ENCODE measurements around the gene DDX31.

DDX31 gene

GRCh38 chr9:132592451-132592850, 77.3 kb downstream of the DDX31 start:
- DNase-seq = no peak

DNA sequence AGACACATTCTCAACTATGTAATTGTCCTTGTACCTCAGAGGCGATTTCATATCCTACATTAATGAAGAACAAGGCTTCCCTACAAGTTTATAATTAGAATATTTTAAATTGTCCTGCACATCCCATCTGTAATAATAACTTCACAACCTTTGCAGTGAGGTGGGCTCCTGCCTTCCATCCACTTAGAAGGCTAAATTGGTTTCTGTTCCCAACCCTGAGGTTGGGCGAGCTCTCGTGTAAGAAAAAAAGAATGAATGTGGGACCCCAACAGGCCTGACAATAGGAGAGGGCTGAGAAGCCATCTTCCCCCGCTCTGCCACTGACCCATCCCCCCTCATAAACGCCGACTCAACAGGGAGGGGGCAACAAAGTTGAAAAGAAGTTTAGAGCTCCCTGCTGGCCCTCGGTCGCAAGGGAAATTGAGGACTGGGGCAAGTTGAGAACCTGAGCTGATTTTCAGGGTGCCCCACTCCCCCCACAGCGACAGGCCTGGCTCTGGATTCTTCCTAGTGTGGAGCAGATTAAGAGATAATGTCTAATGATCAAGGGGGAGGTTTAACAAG, 78.0 kb downstream of the DDX31 start:
- no peak for DNase-seq

DNA sequence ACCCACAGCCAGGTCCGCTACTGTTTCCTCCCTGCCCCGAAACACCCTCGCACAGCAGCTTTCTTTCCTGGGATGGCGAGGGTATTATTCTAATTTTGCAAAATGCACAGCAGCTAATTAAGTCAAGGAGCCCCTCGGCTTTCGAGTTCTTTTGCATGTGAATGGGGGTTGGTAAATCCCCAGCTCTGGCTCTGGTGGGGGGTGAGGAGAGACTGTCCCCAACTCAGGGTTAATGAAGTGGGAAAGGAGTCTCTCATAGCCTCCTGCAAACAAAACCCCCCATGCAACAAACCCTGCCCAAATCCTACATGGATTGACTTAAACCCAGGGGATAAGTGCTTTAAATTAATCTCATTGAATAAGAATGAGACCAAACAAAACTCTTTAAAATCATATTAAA, 78.5 kb downstream of the DDX31 start:
- no peak for DNase-seq

- DNase-seq = no peak
Observed at GRCh38 chr9:132590318-132591182, 79.2 kb downstream of the DDX31 start.

- no peak for DNase-seq
Observed at GRCh38 chr9:132590037-132590317, 79.8 kb downstream of the DDX31 start.

DNA sequence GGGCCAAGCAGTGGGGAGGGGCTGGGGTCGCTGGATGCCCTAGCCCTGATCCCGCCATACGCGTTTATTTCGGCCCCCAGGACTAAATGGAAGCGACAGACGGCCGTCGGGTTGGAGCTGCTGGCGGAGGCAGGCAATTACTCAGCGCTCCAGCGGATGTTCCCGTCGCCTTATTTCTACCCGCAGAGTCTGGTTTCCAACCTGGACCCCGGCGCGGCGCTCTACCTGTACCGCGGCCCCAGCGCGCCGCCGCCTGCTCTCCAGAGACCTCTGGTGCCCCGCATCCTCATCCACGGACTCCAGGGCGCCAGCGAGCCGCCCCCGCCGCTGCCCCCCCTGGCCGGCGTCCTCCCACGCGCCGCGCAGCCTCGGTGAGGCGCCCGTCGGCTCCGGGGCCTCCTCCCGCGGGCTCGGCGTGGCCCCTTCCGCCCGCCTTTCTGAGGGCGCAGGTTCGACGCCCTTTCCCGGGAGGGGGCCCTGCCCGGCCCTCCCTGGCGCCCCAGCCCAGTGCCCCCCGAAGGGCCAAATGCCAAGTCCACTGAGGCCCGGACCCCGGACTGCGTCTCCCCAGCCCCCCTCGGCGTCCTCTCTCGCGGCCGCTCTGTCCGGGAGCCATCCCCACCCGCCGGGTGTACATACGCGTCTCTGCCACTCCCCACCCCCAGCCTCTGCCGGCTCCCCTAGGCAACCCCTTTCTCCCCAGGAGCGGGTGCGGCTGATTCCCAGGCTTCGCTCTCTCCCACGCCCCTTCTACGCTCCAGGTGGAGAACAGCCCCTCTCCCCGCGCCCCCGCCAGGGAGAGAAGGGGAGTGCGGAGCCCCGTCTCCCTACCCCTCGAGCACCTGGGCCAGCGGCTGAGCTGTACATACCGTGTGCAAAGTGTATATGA, 80.4 kb downstream of the DDX31 start:
- no peak for DNase-seq

GRCh38 chr9:132588501-132589147, 81.2 kb downstream of the DDX31 start:
- no peak for DNase-seq

DNA sequence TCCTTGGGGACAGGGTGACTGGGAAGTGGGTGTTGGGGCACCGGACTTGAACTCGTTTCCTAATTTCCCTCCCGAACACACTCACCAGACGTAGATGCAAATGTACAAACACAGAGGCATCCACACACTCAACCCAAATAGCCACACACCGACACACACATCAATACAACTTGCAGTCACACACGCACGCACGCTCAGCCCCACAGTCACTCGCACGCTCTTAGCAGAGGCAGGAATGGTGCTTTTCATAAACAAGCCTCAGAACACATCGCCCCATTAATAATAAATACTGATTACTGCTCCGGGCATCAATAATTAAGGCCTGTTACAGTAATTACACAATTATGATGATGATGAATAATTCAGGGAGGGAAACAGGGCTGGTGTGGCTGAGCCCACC, 81.7 kb downstream of the DDX31 start:
- DNase-seq = no peak

GRCh38 chr9:132587592-132587955, 82.2 kb downstream of the DDX31 start:
- DNase-seq = no peak

- no peak for DNase-seq
Observed at GRCh38 chr9:132586830-132587591, 82.8 kb downstream of the DDX31 start.

- no peak for DNase-seq
Observed at GRCh38 chr9:132585954-132586829, 83.6 kb downstream of the DDX31 start.

GRCh38 chr9:132584601-132585560, 84.9 kb downstream of the DDX31 start:
- DNase-seq = no peak

- DNase-seq = no peak
Observed at GRCh38 chr9:132583584-132584304, 86.0 kb downstream of the DDX31 start.

DNA sequence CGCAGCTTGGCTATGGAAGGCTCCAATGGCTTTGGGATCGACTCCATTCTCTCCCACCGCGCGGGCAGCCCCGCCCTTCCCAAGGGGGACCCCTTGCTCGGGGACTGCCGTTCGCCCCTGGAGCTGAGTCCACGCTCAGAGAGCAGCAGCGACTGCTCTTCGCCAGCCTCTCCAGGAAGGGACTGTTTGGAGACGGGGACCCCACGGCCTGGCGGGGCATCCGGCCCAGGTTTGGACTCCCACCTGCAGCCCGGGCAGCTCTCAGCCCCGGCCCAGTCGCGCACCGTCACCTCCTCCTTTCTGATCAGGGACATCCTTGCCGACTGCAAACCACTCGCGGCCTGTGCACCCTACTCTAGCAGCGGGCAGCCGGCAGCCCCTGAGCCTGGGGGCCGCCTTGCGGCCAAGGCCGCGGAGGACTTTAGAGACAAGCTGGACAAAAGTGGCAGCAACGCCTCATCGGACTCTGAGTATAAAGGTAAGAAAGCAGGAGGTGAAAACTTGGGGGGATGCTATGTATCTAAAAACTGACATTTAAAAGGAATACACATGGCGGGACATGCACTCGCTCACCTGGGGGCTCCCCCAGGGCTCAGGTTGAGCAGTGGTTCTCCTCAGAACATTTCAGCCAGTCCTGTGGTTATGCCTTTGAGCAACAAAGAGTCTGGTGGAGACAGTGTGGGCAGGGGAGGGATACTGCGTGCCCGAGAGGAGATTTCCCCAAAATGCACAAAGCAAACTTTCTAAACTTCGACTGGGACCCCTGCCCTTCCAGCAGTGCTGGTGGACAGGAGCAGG, 86.8 kb downstream of the DDX31 start:
- no peak for DNase-seq

DNA sequence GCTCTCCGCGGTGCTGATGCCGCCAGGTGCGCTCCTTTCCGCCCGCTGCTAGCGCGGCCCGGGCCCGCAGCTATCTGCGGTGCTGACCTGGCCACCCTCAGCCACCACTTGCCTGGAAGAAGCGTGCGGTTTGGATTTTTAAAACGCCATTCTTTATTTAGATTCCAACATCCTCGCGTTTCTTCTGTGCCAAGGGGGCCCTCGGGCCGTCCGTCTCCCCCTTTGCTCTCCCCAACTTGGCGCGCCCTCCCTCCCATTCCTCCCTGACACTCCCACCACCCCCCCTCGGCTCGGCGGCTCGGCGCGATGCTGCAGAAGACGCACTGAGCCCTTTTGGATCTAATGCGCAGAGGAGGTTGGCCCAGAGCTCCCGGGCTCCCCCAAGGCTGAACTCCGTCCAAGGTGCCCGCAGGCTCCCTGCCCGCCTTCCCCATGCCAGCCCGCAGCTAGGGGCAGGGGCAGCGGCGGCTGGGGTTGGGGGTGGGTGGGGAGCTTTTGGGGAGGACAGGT, 87.5 kb downstream of the DDX31 start, which contains the start of gene BARHL1:
Gene BARHL1, plus strand, starts transcription at position 331 of the 510 bp plus-strand sequence. CDS start 192 bp downstream, outside the sequence.
- DNase-seq = no peak

DNA sequence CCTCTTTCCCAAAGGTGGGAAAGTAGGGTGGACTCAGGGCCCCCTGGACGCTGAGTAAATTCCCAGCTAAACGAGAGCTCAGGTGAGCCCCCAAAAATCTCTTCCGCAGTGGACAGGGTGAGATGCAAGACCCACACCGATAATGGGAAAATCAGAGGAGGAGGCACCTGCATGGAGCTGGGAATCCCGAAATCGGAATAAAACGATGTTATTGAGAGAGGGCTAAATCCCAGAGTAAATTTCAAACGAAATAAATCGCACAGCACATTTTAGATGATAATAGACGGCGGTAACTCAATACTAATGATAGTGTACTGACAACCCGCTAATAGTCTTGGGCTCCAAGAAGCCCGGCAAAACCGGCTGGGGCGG, 90.4 kb downstream of the DDX31 start:
- DNase-seq = no peak

DNA sequence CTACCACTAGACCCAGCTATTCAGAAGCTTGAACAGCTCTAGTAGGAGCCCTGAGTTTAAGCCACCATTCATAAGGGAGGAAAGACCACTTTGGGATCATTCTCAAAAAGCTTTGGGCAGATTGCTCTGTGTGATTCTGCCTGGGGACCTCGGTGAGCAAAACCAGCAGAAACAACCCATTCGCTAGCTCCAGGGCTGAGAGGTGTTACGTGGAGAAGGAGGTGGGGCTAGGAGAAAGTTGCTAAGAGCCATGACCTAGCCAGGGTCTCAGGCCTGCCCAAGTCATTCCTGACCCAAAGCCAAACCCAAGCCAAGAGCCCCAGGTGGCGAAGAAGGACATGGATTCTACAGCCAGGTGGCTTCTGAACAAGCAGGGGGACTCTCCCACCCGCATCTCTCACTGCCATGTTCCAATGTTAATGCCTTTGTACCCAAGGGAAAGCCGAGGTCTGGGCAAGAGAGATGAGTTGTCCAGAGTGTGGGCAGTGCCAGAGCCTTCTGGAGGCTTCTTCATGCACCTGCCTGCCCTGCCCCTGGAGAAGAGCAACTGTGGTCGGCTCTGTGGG, 91.3 kb downstream of the DDX31 start:
- no peak for DNase-seq

- DNase-seq = no peak
Observed at GRCh38 chr9:132577119-132577518, 92.7 kb downstream of the DDX31 start.

Data from stimulated activated CD4-positive, alpha-beta T cell treated with anti-CD3 and anti-CD28 coated beads, Interleukin-2, amount 100 ng/mL, for 24 hours (primary cell).